Cardiac fibroblast (primary cell): ENCODE data around the gene OPALIN.
A peak's percentile ranks its signal among the peaks of the same experiment; 100 is the strongest.

Experiments
- DNase-seq, 2 donors: peaks; one replicate each; pipeline versions ENCODE4 v3.0.0 to v3.0.0-alpha.2; 2010; ENCODE audit warnings: low read depth in 2 of 2
- H3K4me3 ChIP-seq, 2 donors: replicated peaks in 1 of 2; 1 replicate in 1 of 2; 2 replicates in 1 of 2; pipeline ENCODE4 v1.5.1; 2011; ENCODE audit warnings: low read depth in 2 of 2, low read length in 2 of 2, mild to moderate bottlenecking in 2 of 2, moderate library complexity in 1 of 2
- CTCF ChIP-seq: IDR thresholded peaks from one replicate; pipeline ENCODE4 v1.5.1; 2011; ENCODE audit warnings: low read depth, mild to moderate bottlenecking, low read length, inconsistent platforms

The OPALIN gene

GRCh38 chr10:96341219-96342182 lies 17.3 kb downstream of the OPALIN start:
- no peak for TF ChIP-seq CTCF
- no peak overlapping the region for H3K4me3 ChIP-seq
- DNase-seq, result no peak

GRCh38 chr10:96339956-96340904 lies 18.6 kb downstream of the OPALIN start:
- TF ChIP-seq CTCF, result peak; percentile 78
- DNase-seq, result peak; percentile 66 to 76
- H3K4me3 ChIP-seq, result no peak overlapping the region

GRCh38 chr10:96339383-96339782 lies 19.4 kb downstream of the OPALIN start:
- no peak overlapping the region for H3K4me3 ChIP-seq
- DNase-seq, result no peak
- no peak for TF ChIP-seq CTCF

- DNase-seq, result no peak
- TF ChIP-seq CTCF, result no peak
- no peak overlapping the region for H3K4me3 ChIP-seq
Measured at GRCh38 chr10:96338279-96338925, 20.4 kb downstream of the OPALIN start.

- no peak for TF ChIP-seq CTCF
- H3K4me3 ChIP-seq, result no peak overlapping the region
- no peak for DNase-seq
Measured at GRCh38 chr10:96337106-96337505, 21.7 kb downstream of the OPALIN start.
